Breast epithelium (tissue), 3 donors: Measurements from ENCODE around the gene SNRNP200.

Experiments used
- POLR2AphosphoS5 ChIP-seq, 3 donors: sonication (generic); formaldehyde crosslinking; IDR thresholded peaks; one replicate each; pipeline ENCODE4 v1.6.1; 2017; ENCODE audit warnings: antibody characterized with exemption in 3 of 3
- TF ChIP-seq, protein P1 (sequence below), 3 donors: fragments of 450-650 bp; IDR thresholded peaks; one replicate each; pipeline ENCODE4 v1.5.1; 2016 to 2017; ENCODE audit warnings: antibody characterized with exemption in 3 of 3, mild to moderate bottlenecking in 3 of 3, moderate library complexity in 3 of 3

DNA sequence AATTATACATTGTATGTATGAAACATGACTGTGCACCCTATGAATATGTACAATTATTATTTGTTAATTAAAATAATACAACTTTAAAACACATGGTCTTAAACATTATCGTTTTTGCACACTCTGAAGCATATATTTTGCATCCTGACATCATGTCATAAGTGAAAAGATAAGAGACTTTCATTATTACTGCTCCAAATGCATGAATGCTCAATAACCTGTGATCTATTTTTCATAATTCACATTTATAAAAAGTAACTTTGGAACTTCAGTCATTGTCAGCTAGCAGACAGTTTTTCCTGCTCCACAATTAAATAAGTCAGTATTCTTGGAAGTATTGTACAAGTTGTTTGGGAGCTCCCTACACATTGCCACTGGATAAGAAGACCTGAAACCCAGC lies 18.5 kb upstream of the SNRNP200 start:
- TF ChIP-seq, protein P1, sequence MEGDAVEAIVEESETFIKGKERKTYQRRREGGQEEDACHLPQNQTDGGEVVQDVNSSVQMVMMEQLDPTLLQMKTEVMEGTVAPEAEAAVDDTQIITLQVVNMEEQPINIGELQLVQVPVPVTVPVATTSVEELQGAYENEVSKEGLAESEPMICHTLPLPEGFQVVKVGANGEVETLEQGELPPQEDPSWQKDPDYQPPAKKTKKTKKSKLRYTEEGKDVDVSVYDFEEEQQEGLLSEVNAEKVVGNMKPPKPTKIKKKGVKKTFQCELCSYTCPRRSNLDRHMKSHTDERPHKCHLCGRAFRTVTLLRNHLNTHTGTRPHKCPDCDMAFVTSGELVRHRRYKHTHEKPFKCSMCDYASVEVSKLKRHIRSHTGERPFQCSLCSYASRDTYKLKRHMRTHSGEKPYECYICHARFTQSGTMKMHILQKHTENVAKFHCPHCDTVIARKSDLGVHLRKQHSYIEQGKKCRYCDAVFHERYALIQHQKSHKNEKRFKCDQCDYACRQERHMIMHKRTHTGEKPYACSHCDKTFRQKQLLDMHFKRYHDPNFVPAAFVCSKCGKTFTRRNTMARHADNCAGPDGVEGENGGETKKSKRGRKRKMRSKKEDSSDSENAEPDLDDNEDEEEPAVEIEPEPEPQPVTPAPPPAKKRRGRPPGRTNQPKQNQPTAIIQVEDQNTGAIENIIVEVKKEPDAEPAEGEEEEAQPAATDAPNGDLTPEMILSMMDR (IDR thresholded peaks at IDR 0.05) = no peak
- no peak for TF ChIP-seq POLR2AphosphoS5 (IDR thresholded peaks at IDR 0.05)
